DOHH2 (cell line): ENCODE data around the gene MPI.
"Not testable (repeated sequence)": the region's sequence is repeated elsewhere in the genome, so short reads cannot be mapped to it uniquely, and the experiment has no call there.

ENCODE experiments used
- EZH2phosphoT487 ChIP-seq: fragments of 200-600 bp; sonication (generic); IDR thresholded peaks from 2 replicates; pipeline ENCODE4 v1.6.1; 2017; ENCODE audit warnings: borderline replicate concordance, mild to moderate bottlenecking, antibody characterized with exemption, low read length, moderate library complexity, mixed read lengths
- TF ChIP-seq, protein P1 (sequence below): fragments of 200-600 bp; sonication (generic); IDR thresholded peaks from one replicate; pipeline ENCODE4 v1.5.1; 2014; ENCODE audit warnings: antibody characterized with exemption, mild to moderate bottlenecking, low read depth, low read length; ENCODE audit not compliant: poor library complexity, severe bottlenecking

GRCh38 chr15:74935193-74935592 lies 45.4 kb downstream of the MPI start:
- TF ChIP-seq, protein P1, sequence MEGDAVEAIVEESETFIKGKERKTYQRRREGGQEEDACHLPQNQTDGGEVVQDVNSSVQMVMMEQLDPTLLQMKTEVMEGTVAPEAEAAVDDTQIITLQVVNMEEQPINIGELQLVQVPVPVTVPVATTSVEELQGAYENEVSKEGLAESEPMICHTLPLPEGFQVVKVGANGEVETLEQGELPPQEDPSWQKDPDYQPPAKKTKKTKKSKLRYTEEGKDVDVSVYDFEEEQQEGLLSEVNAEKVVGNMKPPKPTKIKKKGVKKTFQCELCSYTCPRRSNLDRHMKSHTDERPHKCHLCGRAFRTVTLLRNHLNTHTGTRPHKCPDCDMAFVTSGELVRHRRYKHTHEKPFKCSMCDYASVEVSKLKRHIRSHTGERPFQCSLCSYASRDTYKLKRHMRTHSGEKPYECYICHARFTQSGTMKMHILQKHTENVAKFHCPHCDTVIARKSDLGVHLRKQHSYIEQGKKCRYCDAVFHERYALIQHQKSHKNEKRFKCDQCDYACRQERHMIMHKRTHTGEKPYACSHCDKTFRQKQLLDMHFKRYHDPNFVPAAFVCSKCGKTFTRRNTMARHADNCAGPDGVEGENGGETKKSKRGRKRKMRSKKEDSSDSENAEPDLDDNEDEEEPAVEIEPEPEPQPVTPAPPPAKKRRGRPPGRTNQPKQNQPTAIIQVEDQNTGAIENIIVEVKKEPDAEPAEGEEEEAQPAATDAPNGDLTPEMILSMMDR: not testable (repeated sequence)
- not testable (repeated sequence) for TF ChIP-seq EZH2phosphoT487
